HL-60 (cell line): ENCODE measurements around the gene ARHGEF4.

Experiments used
- POLR2AphosphoS5 ChIP-seq: IDR thresholded peaks from 2 replicates; pipeline ENCODE4 v1.6.1; 2012; ENCODE audit warnings: low read depth
- TF ChIP-seq, protein P1 (sequence below): IDR thresholded peaks from 2 replicates; pipeline ENCODE4 v1.6.1; 2012; ENCODE audit warnings: low read depth; ENCODE audit not compliant: insufficient replicate concordance

DNA sequence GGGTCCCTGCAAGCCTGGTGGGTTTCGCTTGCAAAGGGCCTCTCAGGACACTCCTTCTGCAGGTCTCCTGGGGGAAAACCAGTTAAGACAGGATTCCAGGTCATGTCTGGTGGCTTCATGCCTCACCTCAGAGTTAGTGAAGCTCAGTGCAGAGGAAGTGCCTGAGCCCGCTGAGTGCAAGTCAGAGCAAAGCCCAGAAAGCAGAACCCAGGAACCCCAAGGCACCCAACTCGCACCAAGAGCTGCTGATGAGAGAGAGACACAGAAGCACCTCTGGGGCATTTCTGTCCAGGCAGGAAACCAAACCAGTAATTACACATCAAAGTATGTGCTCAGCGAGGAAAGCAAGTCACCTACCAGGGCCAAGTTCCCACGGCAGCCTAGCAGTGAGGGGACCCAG lies 78.4 kb downstream of the ARHGEF4 start:
- no peak for TF ChIP-seq POLR2AphosphoS5
- TF ChIP-seq, protein P1, sequence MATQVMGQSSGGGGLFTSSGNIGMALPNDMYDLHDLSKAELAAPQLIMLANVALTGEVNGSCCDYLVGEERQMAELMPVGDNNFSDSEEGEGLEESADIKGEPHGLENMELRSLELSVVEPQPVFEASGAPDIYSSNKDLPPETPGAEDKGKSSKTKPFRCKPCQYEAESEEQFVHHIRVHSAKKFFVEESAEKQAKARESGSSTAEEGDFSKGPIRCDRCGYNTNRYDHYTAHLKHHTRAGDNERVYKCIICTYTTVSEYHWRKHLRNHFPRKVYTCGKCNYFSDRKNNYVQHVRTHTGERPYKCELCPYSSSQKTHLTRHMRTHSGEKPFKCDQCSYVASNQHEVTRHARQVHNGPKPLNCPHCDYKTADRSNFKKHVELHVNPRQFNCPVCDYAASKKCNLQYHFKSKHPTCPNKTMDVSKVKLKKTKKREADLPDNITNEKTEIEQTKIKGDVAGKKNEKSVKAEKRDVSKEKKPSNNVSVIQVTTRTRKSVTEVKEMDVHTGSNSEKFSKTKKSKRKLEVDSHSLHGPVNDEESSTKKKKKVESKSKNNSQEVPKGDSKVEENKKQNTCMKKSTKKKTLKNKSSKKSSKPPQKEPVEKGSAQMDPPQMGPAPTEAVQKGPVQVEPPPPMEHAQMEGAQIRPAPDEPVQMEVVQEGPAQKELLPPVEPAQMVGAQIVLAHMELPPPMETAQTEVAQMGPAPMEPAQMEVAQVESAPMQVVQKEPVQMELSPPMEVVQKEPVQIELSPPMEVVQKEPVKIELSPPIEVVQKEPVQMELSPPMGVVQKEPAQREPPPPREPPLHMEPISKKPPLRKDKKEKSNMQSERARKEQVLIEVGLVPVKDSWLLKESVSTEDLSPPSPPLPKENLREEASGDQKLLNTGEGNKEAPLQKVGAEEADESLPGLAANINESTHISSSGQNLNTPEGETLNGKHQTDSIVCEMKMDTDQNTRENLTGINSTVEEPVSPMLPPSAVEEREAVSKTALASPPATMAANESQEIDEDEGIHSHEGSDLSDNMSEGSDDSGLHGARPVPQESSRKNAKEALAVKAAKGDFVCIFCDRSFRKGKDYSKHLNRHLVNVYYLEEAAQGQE = no peak
